GM18507 (cell line): ENCODE data around the gene SNRPD3.
"Not testable (repeated sequence)": the region's sequence is repeated elsewhere in the genome, so short reads cannot be mapped to it uniquely, and the experiment has no call there.

Experiments used
- DNase-seq: peaks from one replicate; pipeline ENCODE4 v3.0.0; 2011; ENCODE audit warnings: low read depth; ENCODE audit not compliant: insufficient read length; ENCODE audit errors: extremely low spot score
- FAIRE-seq: peaks from 2 replicates; lab custom pipeline; 2011; peaks lifted over from hg19 to GRCh38; lab: Jason Lieb, UNC

The SNRPD3 gene

DNA sequence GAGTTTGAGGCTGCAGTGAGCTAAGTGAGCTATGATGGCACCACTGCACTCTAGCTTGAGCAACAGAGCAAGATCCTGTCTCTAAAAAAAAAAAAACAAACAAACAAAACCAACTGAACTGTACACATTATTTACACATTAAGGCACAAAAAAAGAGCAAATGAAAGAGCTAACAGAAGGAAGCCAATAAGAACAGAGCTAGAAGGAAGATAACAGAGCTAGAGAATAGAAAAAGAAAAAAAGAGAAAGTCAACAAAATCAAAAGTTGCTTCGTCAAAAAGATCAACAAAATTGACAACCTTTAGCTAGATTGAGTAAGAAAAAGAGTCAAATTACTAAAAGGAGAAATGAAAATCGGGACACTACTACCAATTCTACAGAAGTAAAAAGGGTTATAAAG is 25.9 kb upstream of the SNRPD3 start:
- DNase-seq: no peak
- FAIRE-seq: no peak

- DNase-seq, FAIRE-seq: not testable (repeated sequence)
These were observed 24.8 kb upstream of the SNRPD3 start for GRCh38 chr22:24530968-24531367.

GRCh38 chr22:24532075-24532474 is 23.7 kb upstream of the SNRPD3 start:
- DNase-seq (no peak), FAIRE-seq (no peak)

DNA sequence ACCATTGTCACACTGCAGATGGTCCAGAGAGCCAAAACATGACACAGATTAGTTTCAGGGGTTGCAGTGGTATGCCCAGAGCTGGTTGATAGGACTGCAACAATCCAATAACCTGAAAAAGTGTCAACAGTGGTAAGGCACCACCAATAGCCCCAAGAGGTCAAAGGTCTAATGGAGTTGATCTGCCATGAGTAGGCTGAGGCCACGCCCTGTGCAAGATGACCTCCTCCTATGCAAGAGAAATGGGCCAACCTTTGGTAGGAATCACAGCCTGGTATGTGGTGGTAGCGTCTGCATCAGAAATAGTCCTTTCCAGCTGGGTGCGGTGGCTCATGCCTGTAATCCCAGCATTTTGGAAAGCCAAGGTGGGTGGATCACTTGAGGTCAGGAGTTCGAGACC is 20.5 kb upstream of the SNRPD3 start:
- FAIRE-seq: no peak

GRCh38 chr22:24536089-24536488 is 19.7 kb upstream of the SNRPD3 start:
- FAIRE-seq: no peak
- DNase-seq: no peak

More for the DNA sequence above, 20.5 kb upstream of the SNRPD3 start:
- DNase-seq: no peak

DNA sequence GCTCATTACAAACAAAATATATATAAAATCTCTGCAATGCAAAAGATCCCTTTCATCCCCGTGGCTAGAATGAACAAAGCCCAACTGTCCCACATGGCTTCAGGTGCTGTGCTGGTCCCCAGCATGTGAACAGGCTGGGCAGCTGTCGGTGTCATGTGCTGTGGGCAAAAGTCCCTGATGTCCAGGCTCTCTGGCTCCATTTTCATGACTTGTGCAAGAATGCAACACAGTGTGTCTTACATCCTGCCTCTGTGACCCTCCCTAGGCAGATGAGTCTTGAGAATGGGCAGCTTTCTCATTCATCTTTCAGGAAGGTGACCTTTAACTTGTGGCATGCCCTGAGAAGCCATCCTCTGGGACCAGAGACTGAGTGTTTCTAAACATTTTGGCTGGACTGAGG is 15.3 kb upstream of the SNRPD3 start:
- FAIRE-seq (no peak), DNase-seq (no peak)

GRCh38 chr22:24541681-24542515 is 13.9 kb upstream of the SNRPD3 start:
- no peak for DNase-seq
- FAIRE-seq: no peak

DNA sequence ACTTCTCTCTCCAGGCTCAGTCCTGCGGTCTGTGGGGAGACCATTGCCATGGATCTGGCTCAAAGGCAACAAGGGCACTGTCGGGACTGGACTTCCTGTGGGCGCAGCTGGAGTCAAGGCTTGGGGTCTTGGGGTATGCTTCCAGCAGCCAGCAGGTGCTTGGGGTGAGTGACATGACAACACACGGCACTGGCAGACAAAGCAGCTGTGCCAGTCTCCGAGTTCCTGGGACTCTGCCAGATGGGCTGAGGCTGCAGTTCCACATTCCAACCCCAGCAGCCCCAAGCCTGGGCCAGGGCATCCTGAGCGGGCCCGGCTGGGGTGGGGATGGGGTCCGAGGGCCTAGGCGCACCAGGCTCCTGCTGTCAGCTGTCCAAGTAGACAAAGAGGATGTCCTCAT is 13.2 kb upstream of the SNRPD3 start:
- FAIRE-seq (no peak), DNase-seq (no peak)

DNA sequence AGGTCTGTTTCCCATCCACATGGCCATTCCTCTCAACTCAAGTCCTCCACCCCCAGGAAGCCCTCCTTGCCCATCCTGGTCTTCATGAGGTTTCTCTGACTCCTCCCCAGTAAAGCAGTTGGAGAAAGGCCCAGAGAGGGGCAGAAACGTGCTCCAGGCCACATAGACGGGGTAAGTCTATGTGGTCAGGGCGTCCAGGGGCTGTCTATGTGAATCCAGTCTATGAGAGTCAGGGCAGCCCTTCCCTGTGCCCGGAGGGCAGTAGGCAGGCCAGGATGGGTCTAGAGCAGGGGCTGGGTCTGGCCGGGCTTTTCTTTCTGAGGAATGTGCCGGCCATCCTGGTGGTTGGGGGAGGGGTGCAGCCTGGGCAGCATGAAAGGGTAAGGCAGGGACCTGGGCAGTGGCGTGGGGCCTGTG is 12.6 kb upstream of the SNRPD3 start:
- DNase-seq (no peak), FAIRE-seq (no peak)

- no peak for FAIRE-seq
These were observed 12.0 kb upstream of the SNRPD3 start for GRCh38 chr22:24543679-24544243.

GRCh38 chr22:24548812-24549211 is 7.0 kb upstream of the SNRPD3 start:
- FAIRE-seq (no peak), DNase-seq (no peak)

More at GRCh38 chr22:24543679-24544243, 12.0 kb upstream of the SNRPD3 start:
- no peak for DNase-seq

DNA sequence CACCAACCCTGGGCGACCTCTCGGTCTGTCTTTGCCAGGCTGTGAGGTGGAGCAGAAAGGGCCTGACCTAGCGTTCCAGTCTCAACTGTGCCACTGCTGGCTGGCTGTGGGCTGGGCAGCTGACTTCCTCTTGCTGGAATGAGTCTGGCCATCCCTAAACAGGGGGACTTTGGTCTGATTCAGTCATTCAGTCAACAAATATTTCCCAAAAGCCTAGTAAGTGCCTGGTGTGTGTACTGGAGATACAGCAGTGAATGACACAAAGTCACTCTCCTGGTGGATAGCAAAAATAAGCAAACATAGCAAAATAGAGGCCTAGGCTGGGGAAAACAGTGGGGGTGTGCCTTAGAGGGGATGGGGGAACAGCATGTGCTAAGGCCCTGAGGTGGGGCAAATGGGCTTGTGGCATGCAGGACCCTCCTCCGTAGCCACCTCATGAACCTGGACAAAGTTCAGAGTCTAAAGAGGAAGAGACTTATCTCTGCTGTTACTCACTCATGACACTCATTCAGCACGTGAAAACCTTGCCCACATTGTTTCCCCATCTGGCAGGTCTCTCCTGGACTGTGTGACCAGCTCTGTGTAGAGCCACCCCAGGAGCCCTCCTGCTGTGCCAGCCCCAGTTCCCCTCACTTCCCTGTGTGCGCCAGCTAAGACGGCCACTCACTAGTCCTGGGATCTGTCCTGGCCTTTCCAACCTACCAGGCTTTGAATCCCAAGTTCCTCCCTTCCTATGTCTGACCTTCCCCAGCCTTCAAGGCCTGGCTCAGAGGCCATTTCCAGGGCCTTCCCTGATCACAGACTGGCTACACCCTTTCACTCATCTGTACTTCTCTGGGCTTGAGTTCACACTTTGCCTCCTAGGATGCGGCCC is 5.5 kb upstream of the SNRPD3 start:
- no peak for FAIRE-seq
- DNase-seq: no peak

- FAIRE-seq (no peak), DNase-seq (no peak)
These were observed 4.8 kb upstream of the SNRPD3 start for GRCh38 chr22:24550902-24551435.

- DNase-seq, FAIRE-seq: not testable (repeated sequence)
These were observed 3.1 kb upstream of the SNRPD3 start for GRCh38 chr22:24552503-24553286.

- no peak for DNase-seq
- peak; percentile 24 for FAIRE-seq
These were observed 2.0 kb upstream of the SNRPD3 start for GRCh38 chr22:24553597-24554312.

DNA sequence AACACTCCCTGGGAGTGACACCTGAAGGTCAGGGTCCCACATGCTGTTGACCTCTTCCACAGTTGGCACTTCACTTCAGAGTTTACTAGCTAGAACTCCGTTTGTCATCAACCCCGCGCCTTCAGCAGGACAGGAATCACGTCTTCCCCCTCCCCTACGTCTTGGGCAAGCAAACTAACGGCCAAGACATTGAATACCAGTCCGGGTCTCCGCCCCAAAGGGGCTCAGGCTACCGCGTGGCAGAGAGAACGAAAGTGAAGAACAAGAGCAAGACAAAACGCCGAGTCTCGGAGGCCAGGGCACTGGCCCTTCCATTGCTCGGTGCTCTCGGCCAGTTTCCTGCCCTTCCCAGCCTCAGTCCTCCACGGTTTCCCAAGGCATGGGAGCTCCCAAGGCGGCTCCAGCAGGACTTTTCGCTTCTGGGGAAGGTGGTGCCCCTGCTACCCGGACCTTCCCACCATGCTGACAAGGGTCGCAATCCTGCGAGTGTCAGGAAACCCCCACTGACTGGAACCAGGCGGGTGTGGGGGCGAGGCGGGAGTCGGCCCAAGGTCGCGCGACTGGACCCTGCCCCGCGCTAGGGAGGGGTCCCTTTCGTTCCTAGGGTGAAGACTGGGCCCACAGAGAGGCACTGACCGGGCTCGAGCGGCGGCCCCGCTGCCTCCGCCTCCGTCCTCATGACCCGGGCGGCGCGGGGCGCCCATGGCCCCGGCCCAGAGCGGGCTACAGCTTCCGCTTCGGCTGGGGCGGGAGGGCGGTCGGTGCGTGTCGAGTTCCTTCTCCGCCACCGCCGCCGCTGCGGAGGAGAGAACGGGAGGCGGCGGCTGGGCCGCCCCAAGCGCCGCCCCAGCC is 1.3 kb upstream of the SNRPD3 start, which contains the start of gene GUCD1:
Gene GUCD1, minus strand, starts transcription at position 826 of the 852 bp plus-strand sequence. Its CDS starts 147 bp downstream, at position 679.
- FAIRE-seq (peak; percentile 76), DNase-seq (no peak)

- FAIRE-seq (no peak), DNase-seq (no peak)
These were observed 3.7 kb downstream of the SNRPD3 start for GRCh38 chr22:24559471-24559870.

GRCh38 chr22:24563246-24563645 is 7.4 kb downstream of the SNRPD3 start:
- DNase-seq: no peak
- no peak for FAIRE-seq
